Psoas muscle (tissue), 8 donors: ENCODE results near the gene GJA10. TPM values are rescaled to one million over a fixed set of nuclear protein-coding genes. Genes with fewer than 3 reads are reported as not detected.

Experiments
- ATAC-seq, 4 donors: fragments of 200-7000 bp; cut with Tn5 transposase; one replicate each; pipeline ENCODE4 v1.9.1; 2020; ENCODE audit warnings: moderate library complexity in 3 of 4, mild to moderate bottlenecking in 2 of 4
- DNase-seq, 2 donors: peaks; one replicate each; pipeline ENCODE4 v3.0.0-alpha.2; 2020
- H3K27ac ChIP-seq: fragments of 200-600 bp; one replicate; pipeline ENCODE4 v1.8.0; 2022
- H3K27me3 ChIP-seq, 3 donors: fragments of 200-600 bp in 1 of 3; one replicate each; pipeline versions ENCODE4 v1.6.1 to v1.8.0; 2013 to 2022; ENCODE audit warnings: low read length in 2 of 3, mild to moderate bottlenecking in 2 of 3, moderate library complexity in 1 of 3; ENCODE audit not compliant: insufficient read depth in 3 of 3
- H3K36me3 ChIP-seq, 2 donors: fragments of 200-600 bp in 1 of 2; one replicate each; pipeline versions ENCODE4 v1.6.1 to v1.8.0; 2013 to 2022; ENCODE audit warnings: low read depth in 1 of 2, mild to moderate bottlenecking in 1 of 2, moderate library complexity in 1 of 2; ENCODE audit not compliant: insufficient read depth in 1 of 2
- H3K4me1 ChIP-seq: fragments of 200-600 bp; one replicate; pipeline ENCODE4 v1.8.0; 2022
- H3K4me3 ChIP-seq: fragments of 200-600 bp; one replicate; pipeline ENCODE4 v1.8.0; 2022; ENCODE audit warnings: mild to moderate bottlenecking
- H3K9me3 ChIP-seq: fragments of 200-600 bp; one replicate; pipeline ENCODE4 v1.8.0; 2022
- CTCF ChIP-seq: fragments of 200-600 bp; IDR thresholded peaks from one replicate; pipeline ENCODE4 v1.8.0; 2022; ENCODE audit warnings: antibody characterized with exemption
- WGBS, 3 donors: extraction: QIAGEN DNeasy Blood & Tissue Kit; methylation state at CpG; one replicate each; pipeline versions ENCODE4 v1.1.6 to v1.1.7; 2013; 5-methylcytosine and 5-hydroxymethylcytosine counted together
- intact Hi-C, 2 donors: fragments of 100-400 bp; cut with DNase I; formaldehyde crosslinking; loops; one replicate each; pipeline versions ENCODE4 v1.11.0 to v1.14.2; 2022
- polyA plus RNA-seq, 3 donors: library from polyadenylated mRNA; stranded (reverse); fragments of 200-250 nt; gene quantifications; one replicate each; pipeline ENCODE4 v1.2.3, GENCODE V29; 2013
- total RNA-seq, 4 donors: library from RNA; stranded (reverse); fragmentation: NEBNext Ultra II Directional in 2 of 4; extraction: Animal tissue kit (Norgen Biotek cat#: 25700) in 2 of 4; gene quantifications; one replicate each; pipeline versions ENCODE4 v1.2.1 to v1.2.4, GENCODE V29; 2021 to 2023
- donor health status: healthy with polysubstance abuse.
- donor health status: DM: no; HTN: no; CAD: no; lungs with moderate emphysema.
- donor health status: Bipolar disorder and iron deficiency.
- donor health status: healthy.
- donor health status: DM: yes; HTN: yes; CAD: no.
- donor health status: DM: no; HTN: no; CAD: no.
- donor health status: DM: no; HTN: no; CAD: no.
- donor health status: DM: yes; HTN: yes; CAD: no.

GJA10 gene
- total and polyA plus RNA-seq, 7 donors, result not detected

GRCh38 chr6:89944181-89944755, 50.0 kb downstream of the GJA10 start:
- intact Hi-C loops, result loop anchor here (5.0 kb wide), 2 partner anchors 358 to 448 kb away; no protein-coding TSS in a partner anchor
- peaks cover 3% of the 10 kb centered on the region for H3K9me3 ChIP-seq
- no peak overlapping the region for H3K4me3 ChIP-seq
- 62 to 86% (median 64%) methylated on average over 4 of the region's 4 CpGs for WGBS, 3 donors
- H3K27me3 ChIP-seq, result no peaks in the 10 kb centered on the region
- peaks cover 0 to 6% of the 10 kb centered on the region in 2 donors for H3K36me3 ChIP-seq
- DNase-seq (no peak), ATAC-seq (no peak)
- no peak for TF ChIP-seq CTCF
- no peak overlapping the region for H3K27ac ChIP-seq
- peaks cover 14% of the 10 kb centered on the region for H3K4me1 ChIP-seq

- H3K36me3 ChIP-seq, result peaks cover 0 to 12% of the 10 kb centered on the region in 2 donors
- DNase-seq, result no peak
- peaks cover 3% of the 10 kb centered on the region for H3K9me3 ChIP-seq
- H3K27ac ChIP-seq, result no peak overlapping the region
- no peak overlapping the region for H3K4me3 ChIP-seq
- 83 to 100% (median 86%) methylated on average over 1 of the region's 1 CpG for WGBS, 3 donors
- H3K27me3 ChIP-seq, result no peaks in the 10 kb centered on the region
- intact Hi-C loops, result loop anchor here (5.0 kb wide), 2 partner anchors 357 to 447 kb away; no protein-coding TSS in a partner anchor
- peak; percentile 40 for TF ChIP-seq CTCF
- no peak for ATAC-seq
- peaks cover 14% of the 10 kb centered on the region for H3K4me1 ChIP-seq
These were observed 50.6 kb downstream of the GJA10 start for GRCh38 chr6:89944826-89945407.

Other genes with a start within 250 kb of the GJA10 start
- 10 to 100 TPM; 14.2 to 27.2 (median 24.6) TPM for gene MDN1, start 74.7 kb upstream of the GJA10 start, total RNA-seq
- gene MDN1, start 74.7 kb upstream of the GJA10 start, polyA plus RNA-seq, result 10 to 100 TPM in 1 of 3 donors, 1 to 10 TPM in 2; 7.5 to 14.6 (median 9.8) TPM
- 10 to 100 TPM in 3 of 4 donors, 1 to 10 TPM in 1; 8.6 to 14.4 (median 11.1) TPM for gene CASP8AP2, start 64.6 kb upstream of the GJA10 start, total RNA-seq
- 10 to 100 TPM in 1 of 3 donors, 1 to 10 TPM in 2; 3.0 to 13.3 (median 3.8) TPM for gene CASP8AP2, start 64.6 kb upstream of the GJA10 start, polyA plus RNA-seq